Suppressor macrophage treated with lipopolysaccharide for 1 hour (primary cell): ENCODE measurements around the gene OR1L4.

Experiments
- DNase-seq, 3 donors: peaks; one replicate each; pipeline ENCODE4 v3.0.0-alpha.2; 2020 to 2022

OR1L4 gene

GRCh38 chr9:122723690-122724089 is at the start of gene OR1L4:
Gene OR1L4 (plus strand): TSS chr9:122723990. CDS start chr9:122723990, 0 bp downstream.
- DNase-seq = no peak

DNA sequence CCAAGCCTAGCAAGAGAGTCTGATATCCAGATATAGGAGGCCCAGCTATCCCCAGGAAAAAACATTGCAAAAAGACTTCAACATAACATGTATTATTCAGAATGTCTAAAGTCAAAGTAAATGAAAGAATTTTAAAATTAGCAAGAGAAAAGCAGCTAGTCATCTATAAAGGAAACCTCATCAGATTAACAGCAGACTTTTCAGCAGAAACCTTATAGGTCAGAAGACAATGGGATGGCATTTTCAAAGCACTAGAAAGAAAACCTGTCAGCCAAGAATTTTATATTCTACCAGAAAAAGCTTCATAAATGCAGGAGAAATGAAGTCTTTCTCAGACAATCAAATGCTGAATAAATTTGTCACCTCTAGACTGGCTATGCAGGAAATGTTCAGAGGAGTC is 38.9 kb upstream of the OR1L4 start:
- DNase-seq = no peak

GRCh38 chr9:122695696-122696095 is 28.1 kb upstream of the OR1L4 start:
- DNase-seq = peak in 1 of 3 donors; percentile 1

- DNase-seq = no peak
Measured at GRCh38 chr9:122718038-122718437, 5.8 kb upstream of the OR1L4 start.

DNA sequence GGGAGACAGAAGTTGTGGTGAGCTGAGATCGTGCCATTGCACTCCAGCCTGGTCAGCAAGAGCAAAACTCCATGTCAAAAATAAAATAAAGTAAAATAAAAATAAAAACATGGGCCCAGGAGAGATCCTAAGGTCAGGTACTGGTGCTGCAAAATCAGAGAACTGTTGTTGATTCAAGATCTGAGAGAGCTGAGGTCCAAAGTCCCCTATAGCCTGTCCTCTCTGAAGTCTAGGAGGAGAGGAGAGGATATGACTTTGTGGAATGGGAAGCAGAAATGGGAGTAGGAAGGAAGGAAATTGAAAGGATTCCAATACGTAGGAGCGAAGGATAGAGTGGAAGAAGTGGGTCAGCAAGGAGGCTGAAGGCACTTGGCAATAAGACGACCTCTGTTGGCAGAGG is 4.6 kb upstream of the OR1L4 start:
- no peak for DNase-seq

GRCh38 chr9:122742003-122742402 is 18.2 kb downstream of the OR1L4 start, which contains the start of gene OR1L6:
Gene OR1L6 (plus strand): TSS chr9:122742303. CDS start chr9:122749848, 7,545 bp downstream.
- no peak for DNase-seq

- no peak for DNase-seq
Measured at GRCh38 chr9:122754825-122755224, 31.0 kb downstream of the OR1L4 start.

DNA sequence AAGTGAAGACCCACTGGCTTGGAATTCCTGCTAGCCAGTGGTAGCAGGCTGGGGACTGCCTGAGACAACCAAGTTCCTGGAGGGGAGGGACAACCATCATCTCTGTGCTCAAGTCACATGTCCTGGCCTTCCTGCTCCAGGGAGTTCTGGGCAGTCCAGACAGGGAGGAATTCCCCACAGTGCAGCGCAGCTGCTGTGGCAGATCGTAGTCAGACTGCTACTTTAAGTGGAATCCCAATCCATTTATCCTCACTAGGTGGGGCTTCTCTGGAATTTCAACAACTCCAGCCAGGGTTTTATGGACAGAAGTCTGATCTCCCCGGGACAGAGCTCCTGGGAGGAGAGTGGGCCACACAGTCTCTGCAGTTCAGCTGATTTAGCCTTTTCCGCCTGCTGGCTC is 44.0 kb downstream of the OR1L4 start:
- no peak for DNase-seq
